Esophagus muscularis mucosa (tissue), 4 donors: ENCODE data around the gene HLA-DOB.

Experiments used
- CTCF ChIP-seq, 3 experiments: fragments of 200-600 bp in 2 of 3; fragments of 450-650 bp in 1 of 3; sonication (generic) in 2 of 3; IDR thresholded peaks; one replicate each; pipeline ENCODE4 v1.5.1; 2017 to 2019; ENCODE audit warnings: antibody characterized with exemption in 3 of 3, mild to moderate bottlenecking in 2 of 3, moderate library complexity in 1 of 3
- EP300 ChIP-seq: sonication (generic); formaldehyde crosslinking; IDR thresholded peaks from one replicate; pipeline ENCODE4 v1.6.1; 2017; ENCODE audit warnings: antibody characterized with exemption
- POLR2A ChIP-seq: fragments of 450-650 bp; IDR thresholded peaks from one replicate; pipeline ENCODE4 v1.6.1; 2017; ENCODE audit warnings: antibody characterized with exemption, moderate library complexity, mild to moderate bottlenecking, low read depth
- POLR2AphosphoS5 ChIP-seq, 2 donors: sonication (generic); formaldehyde crosslinking; IDR thresholded peaks; one replicate each; pipeline ENCODE4 v1.6.1; 2017; ENCODE audit warnings: antibody characterized with exemption in 2 of 2

- no peak for TF ChIP-seq CTCF (IDR thresholded peaks at IDR 0.05)
- TF ChIP-seq POLR2A, result no peak
- no peak for TF ChIP-seq EP300
- TF ChIP-seq POLR2AphosphoS5 (IDR thresholded peaks at IDR 0.05), result no peak
These were observed 26.5 kb downstream of the HLA-DOB start for GRCh38 chr6:32790306-32790705.
